Measurements from ENCODE around the gene PECR.
"Not testable (repeated sequence)": the region's sequence is repeated elsewhere in the genome, so short reads cannot be mapped to it uniquely, and the experiment has no call there.

PECR gene

GRCh38 chr2:216104691-216105090 lies 23.1 kb upstream of the PECR start:
- DNase-seq (ENCODE audit: low spot score), result peak; percentile 81

GRCh38 chr2:216103213-216103612 lies 21.6 kb upstream of the PECR start:
- DNase-seq (ENCODE audit: low spot score), result no peak

GRCh38 chr2:216101109-216101508 lies 19.5 kb upstream of the PECR start:
- DNase-seq (ENCODE audit: low spot score), result no peak

- no peak for DNase-seq (ENCODE audit: low spot score)
These were observed 17.1 kb upstream of the PECR start for GRCh38 chr2:216098421-216099334.

GRCh38 chr2:216094701-216095100 lies 13.1 kb upstream of the PECR start:
- DNase-seq (ENCODE audit: low spot score), result no peak

- DNase-seq (ENCODE audit: low spot score), result no peak
These were observed 11.0 kb upstream of the PECR start for GRCh38 chr2:216092646-216093045.

- DNase-seq (ENCODE audit: low spot score), result no peak
These were observed 8.8 kb upstream of the PECR start for GRCh38 chr2:216090369-216090786.

- DNase-seq (ENCODE audit: low spot score), result no peak
These were observed 4.7 kb upstream of the PECR start for GRCh38 chr2:216086207-216086893.

GRCh38 chr2:216084547-216084946 lies 2.9 kb upstream of the PECR start:
- DNase-seq (ENCODE audit: low spot score), result no peak

- peak; percentile 22 for DNase-seq (ENCODE audit: low spot score)
These were observed 2.1 kb upstream of the PECR start for GRCh38 chr2:216083464-216084281.

- peak; percentile 71 for DNase-seq (ENCODE audit: low spot score)
These were observed 1.2 kb upstream of the PECR start for GRCh38 chr2:216082805-216083204.

- peak; percentile 38 for DNase-seq (ENCODE audit: low spot score)
These were observed 605 bp upstream of the PECR start for GRCh38 chr2:216082117-216082711.

- DNase-seq (ENCODE audit: low spot score), result no peak
These were observed 597 bp downstream of the PECR start for GRCh38 chr2:216081012-216081411.

GRCh38 chr2:216080048-216080447 lies 1.6 kb downstream of the PECR start:
- not testable (repeated sequence) for DNase-seq (ENCODE audit: low spot score)

GRCh38 chr2:216078776-216079175 lies 2.8 kb downstream of the PECR start:
- DNase-seq (ENCODE audit: low spot score), result no peak

- no peak for DNase-seq (ENCODE audit: low spot score)
These were observed 5.8 kb downstream of the PECR start for GRCh38 chr2:216075510-216076485.

GRCh38 chr2:216074794-216075193 lies 6.8 kb downstream of the PECR start:
- no peak for DNase-seq (ENCODE audit: low spot score)

GRCh38 chr2:216074380-216074779 lies 7.2 kb downstream of the PECR start:
- DNase-seq (ENCODE audit: low spot score), result no peak

GRCh38 chr2:216073773-216074172 lies 7.8 kb downstream of the PECR start:
- no peak for DNase-seq (ENCODE audit: low spot score)

- no peak for DNase-seq (ENCODE audit: low spot score)
These were observed 9.1 kb downstream of the PECR start for GRCh38 chr2:216072473-216072872.

Measured in pons (tissue), 1 donor.